ENCODE data around the gene LRP10. TPM values are rescaled to one million over a fixed set of nuclear protein-coding genes. Genes with fewer than 3 reads are reported as not detected.
"Not testable (repeated sequence)": the region's sequence is repeated elsewhere in the genome, so short reads cannot be mapped to it uniquely, and the experiment has no call there.

Gene LRP10
- total and polyA plus RNA-seq, 2 donors (not counting 1 experiment from before 2014, with no cell fraction given), result 99.7 to 120 TPM

GRCh38 chr14:22908601-22909000, 37.1 kb downstream of the LRP10 start:
- no peaks in the 10 kb centered on the region for H3K27me3 Mint-ChIP-seq
- no peak overlapping the region for H2AFZ ChIP-seq (ENCODE audit: insufficient read depth, low read depth, low read length, poor library complexity, severe bottlenecking)

DNA sequence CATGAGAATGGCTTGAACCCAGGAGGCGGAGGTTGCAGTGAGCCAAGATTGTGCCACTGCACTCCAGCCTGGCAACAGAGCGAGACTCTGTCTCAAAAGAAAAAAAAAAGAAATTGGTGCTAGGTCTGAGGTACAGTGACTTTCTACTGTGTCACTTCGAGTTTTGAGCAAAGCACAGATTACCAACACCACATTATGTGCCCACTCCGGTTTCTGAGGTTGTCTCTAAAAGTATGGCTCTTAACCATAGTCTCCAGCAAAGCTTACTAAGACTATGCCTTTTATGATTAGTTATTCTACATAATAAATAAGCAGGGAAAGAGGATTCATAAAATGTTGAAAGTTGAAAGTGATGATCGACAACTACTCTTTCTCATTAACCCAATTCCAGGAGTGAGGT, 39.4 kb downstream of the LRP10 start:
- intact Hi-C loops (cut with micrococcal nuclease), result no loop called here
- Histone ChIP-seq H3K36me3 (replicated peaks in 1 of 2; ENCODE audit: control extremely low read depth in 1 of 2, control insufficient read depth in 1 of 2, extremely low read depth in 1 of 2, insufficient read depth in 2 of 2, low read length in 1 of 2) (peaks cover 8 to 62% of the 10 kb centered on the region in 2 experiments), H3K4me3 (ENCODE audit: control extremely low read depth in 1 of 5, extremely low read depth in 1 of 5, insufficient read depth in 1 of 5, low read depth in 2 of 5, low read length in 4 of 5) (no peak overlapping the region), H3K9me3 (ENCODE audit: control extremely low read depth in 1 of 3, control insufficient read depth in 2 of 3, insufficient read depth in 1 of 3, low read length in 2 of 3) (no peaks in the 10 kb centered on the region), H3K9ac (ENCODE audit: low read length) (no peak overlapping the region), H2AFZ (ENCODE audit: insufficient read depth, low read depth, low read length, poor library complexity, severe bottlenecking) (no peak overlapping the region), H3K79me2 (ENCODE audit: control insufficient read depth, insufficient read depth, low read length) (peaks cover 90% of the 10 kb centered on the region), H3K27ac (ENCODE audit: low read length in 2 of 2) (no peak overlapping the region), H3K4me1 (ENCODE audit: control insufficient read depth in 2 of 2, insufficient read depth in 2 of 2, low read length in 2 of 2) (peaks cover 0 to 1% of the 10 kb centered on the region in 2 donors), H4K20me1 (ENCODE audit: control insufficient read depth, insufficient read depth, low read length, poor library complexity, severe bottlenecking) (peaks cover 50% of the 10 kb centered on the region), H3K4me2 (replicated peaks; ENCODE audit: low read depth, low read length, poor library complexity, severe bottlenecking) (no peak overlapping the region), H3K27me3 (replicated peaks in 1 of 4; ENCODE audit: control extremely low read depth in 1 of 4, control insufficient read depth in 3 of 4, insufficient read depth in 4 of 4, low read length in 3 of 4) (no peaks in the 10 kb centered on the region)
- DNase-seq, result no peak
- ATAC-seq (ENCODE audit: low read depth), result no peak
- H3K4me3 Mint-ChIP-seq, result no peak overlapping the region
- POLR2A ChIA-PET, result interaction anchor here (0.6 kb wide), 1 partner anchor 9 kb away, joined by 3 read pairs; no protein-coding TSS in a partner anchor
- H3K27me3 Mint-ChIP-seq, result no peaks in the 10 kb centered on the region
- WGBS (ENCODE audit: insufficient coverage), result 89% methylated on average over 1 of the region's 5 CpGs
- CTCF ChIA-PET, result interaction anchor here (0.8 to 1.4 kb wide), 3 partner anchors 10 to 57 kb away, joined by 3 to 4 read pairs (median 3); no protein-coding TSS in a partner anchor
- no peaks in the 10 kb centered on the region for H3K9me3 Mint-ChIP-seq (ENCODE audit: insufficient read depth)
- no peak overlapping the region for H3K27ac Mint-ChIP-seq
- TF ChIP-seq EZH2 (IDR thresholded peaks at IDR 0.05; ENCODE audit: borderline replicate concordance, insufficient read depth, low read depth, low read length, poor library complexity, severe bottlenecking), result no peak
- no peak for TF ChIP-seq CTCF (IDR thresholded peaks at IDR 0.05)
- peaks cover 18% of the 10 kb centered on the region for H3K4me1 Mint-ChIP-seq

More at GRCh38 chr14:22908601-22909000, 37.1 kb downstream of the LRP10 start:
- peaks cover 52% of the 10 kb centered on the region for H4K20me1 ChIP-seq (ENCODE audit: control insufficient read depth, insufficient read depth, low read length, poor library complexity, severe bottlenecking)
- no peak for TF ChIP-seq CTCF (IDR thresholded peaks at IDR 0.05)
- no peak for TF ChIP-seq EZH2 (IDR thresholded peaks at IDR 0.05; ENCODE audit: borderline replicate concordance, insufficient read depth, low read depth, low read length, poor library complexity, severe bottlenecking)
- H3K36me3 ChIP-seq (replicated peaks in 1 of 2; ENCODE audit: control extremely low read depth in 1 of 2, control insufficient read depth in 1 of 2, extremely low read depth in 1 of 2, insufficient read depth in 2 of 2, low read length in 1 of 2), result peaks cover 8 to 85% of the 10 kb centered on the region in 2 experiments
- Mint-ChIP-seq H3K27ac (no peak overlapping the region), H3K9me3 (ENCODE audit: insufficient read depth) (no peaks in the 10 kb centered on the region), H3K4me3 (no peak overlapping the region), H3K4me1 (peaks cover 12% of the 10 kb centered on the region)
- intact Hi-C loops (cut with micrococcal nuclease), result no loop called here
- no peaks in the 10 kb centered on the region for H3K27me3 ChIP-seq (replicated peaks in 1 of 4; ENCODE audit: control extremely low read depth in 1 of 4, control insufficient read depth in 3 of 4, insufficient read depth in 4 of 4, low read length in 3 of 4)
- H3K4me1 ChIP-seq (ENCODE audit: control insufficient read depth in 2 of 2, insufficient read depth in 2 of 2, low read length in 2 of 2), result no peaks in the 10 kb centered on the region
- no peaks in the 10 kb centered on the region for H3K9me3 ChIP-seq (ENCODE audit: control extremely low read depth in 1 of 3, control insufficient read depth in 2 of 3, insufficient read depth in 1 of 3, low read length in 2 of 3)
- WGBS (ENCODE audit: insufficient coverage), result 91% methylated on average over 3 of the region's 8 CpGs
- H3K4me2 ChIP-seq (replicated peaks; ENCODE audit: low read depth, low read length, poor library complexity, severe bottlenecking), result no peak overlapping the region
- ATAC-seq (ENCODE audit: low read depth) (no peak), DNase-seq (no peak)
- H3K27ac ChIP-seq (ENCODE audit: low read length in 2 of 2), result no peak overlapping the region
- peaks cover 90% of the 10 kb centered on the region for H3K79me2 ChIP-seq (ENCODE audit: control insufficient read depth, insufficient read depth, low read length)
- ChIA-PET POLR2A (no interaction called here), CTCF (interaction anchor here (1.8 kb wide), 1 partner anchor 36 kb away, joined by 10 read pairs; no protein-coding TSS in a partner anchor)
- no peak overlapping the region for H3K9ac ChIP-seq (ENCODE audit: low read length)
- H3K4me3 ChIP-seq (ENCODE audit: control extremely low read depth in 1 of 5, extremely low read depth in 1 of 5, insufficient read depth in 1 of 5, low read depth in 2 of 5, low read length in 4 of 5), result no peak overlapping the region

GRCh38 chr14:22914836-22915235, 43.3 kb downstream of the LRP10 start:
- H3K4me3 ChIP-seq (ENCODE audit: control extremely low read depth in 1 of 5, extremely low read depth in 1 of 5, insufficient read depth in 1 of 5, low read depth in 2 of 5, low read length in 4 of 5); ATAC-seq (ENCODE audit: low read depth); H3K4me2 ChIP-seq (replicated peaks; ENCODE audit: low read depth, low read length, poor library complexity, severe bottlenecking); H3K4me3 Mint-ChIP-seq; H2AFZ ChIP-seq (ENCODE audit: insufficient read depth, low read depth, low read length, poor library complexity, severe bottlenecking); H3K27ac Mint-ChIP-seq; H3K27me3 ChIP-seq (replicated peaks in 1 of 4; ENCODE audit: control extremely low read depth in 1 of 4, control insufficient read depth in 3 of 4, insufficient read depth in 4 of 4, low read length in 3 of 4); DNase-seq; H3K27ac ChIP-seq (ENCODE audit: low read length in 2 of 2); H3K9ac ChIP-seq (ENCODE audit: low read length); H3K9me3 ChIP-seq (ENCODE audit: control extremely low read depth in 1 of 3, control insufficient read depth in 2 of 3, insufficient read depth in 1 of 3, low read length in 2 of 3); H3K27me3 Mint-ChIP-seq; H3K9me3 Mint-ChIP-seq (ENCODE audit: insufficient read depth): not testable (repeated sequence)
- Histone ChIP-seq H3K79me2 (ENCODE audit: control insufficient read depth, insufficient read depth, low read length) (peaks cover 85% of the 10 kb centered on the region), H3K4me1 (ENCODE audit: control insufficient read depth in 2 of 2, insufficient read depth in 2 of 2, low read length in 2 of 2) (peaks cover 13 to 24% of the 10 kb centered on the region in 2 donors), H3K36me3 (replicated peaks in 1 of 2; ENCODE audit: control extremely low read depth in 1 of 2, control insufficient read depth in 1 of 2, extremely low read depth in 1 of 2, insufficient read depth in 2 of 2, low read length in 1 of 2) (peaks cover 3 to 27% of the 10 kb centered on the region in 2 experiments), H4K20me1 (ENCODE audit: control insufficient read depth, insufficient read depth, low read length, poor library complexity, severe bottlenecking) (peaks cover 34% of the 10 kb centered on the region)
- peaks cover 44% of the 10 kb centered on the region for H3K4me1 Mint-ChIP-seq
- 100% methylated on average over 2 of the region's 4 CpGs for WGBS (ENCODE audit: insufficient coverage)
- ChIA-PET CTCF (interaction anchor here (0.7 to 1.9 kb wide), 7 partner anchors 12 to 57 kb away, joined by 3 to 8 read pairs (median 3); no protein-coding TSS in a partner anchor), POLR2A (interaction anchor here (2.0 kb wide), 1 partner anchor 42 kb away, joined by 7 read pairs; the partner anchor contains the start of gene HAUS4)
- intact Hi-C loops (cut with micrococcal nuclease), result loop anchor here (5.0 kb wide), 1 partner anchor 148 kb away; the partner anchor contains the start of gene OXA1L
